Occipital lobe (tissue), 2 donors: Measurements from ENCODE around the gene CCDC157. TPM values are rescaled to one million over a fixed set of nuclear protein-coding genes. Genes with fewer than 3 reads are reported as not detected.
"Not testable (repeated sequence)": the region's sequence is repeated elsewhere in the genome, so short reads cannot be mapped to it uniquely, and the experiment has no call there.

Experiments
- DNase-seq: peaks from one replicate; lab custom pipeline; 2025; lab: John Stamatoyannopoulos, UW
- total RNA-seq: library from RNA; depleted of rRNA; stranded (reverse); fragments of >200 nt; gene quantifications from one replicate; pipeline ENCODE4 v1.2.3, GENCODE V29; 2014

The CCDC157 gene
- total RNA-seq, 1 donor from 2014 or later, result 5.6 TPM

- peak; percentile 58 for DNase-seq
Observed at GRCh38 chr22:30386960-30387827, 30.4 kb downstream of the CCDC157 start, which contains the start of gene RNF215. Gene RNF215, minus strand, starts transcription at chr22:30387411. Its CDS starts 98 bp downstream, at chr22:30387313.

- peak; percentile 48 for DNase-seq
Observed at GRCh38 chr22:30390974-30391691, 34.3 kb downstream of the CCDC157 start.

GRCh38 chr22:30392661-30393321 lies 36.0 kb downstream of the CCDC157 start:
- no peak for DNase-seq

DNA sequence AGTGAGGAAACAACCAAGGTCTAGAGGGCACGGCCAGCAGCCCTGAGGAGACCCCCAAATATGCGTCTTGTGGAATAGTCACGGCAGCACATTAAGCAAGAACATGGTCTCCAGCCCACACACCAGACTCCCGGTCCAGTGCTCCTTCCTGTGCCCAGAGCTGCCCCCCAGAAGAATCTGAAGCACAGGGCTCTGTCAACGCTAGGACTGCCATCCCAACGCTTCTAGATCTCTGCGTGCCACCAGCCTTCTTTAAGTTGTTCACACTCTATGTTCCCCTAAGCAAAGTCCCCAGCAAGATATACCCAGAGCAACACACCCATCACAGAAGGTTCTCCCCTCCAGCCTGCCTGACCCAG lies 36.5 kb downstream of the CCDC157 start:
- no peak for DNase-seq

- no peak for DNase-seq
Observed at GRCh38 chr22:30393885-30394284, 37.1 kb downstream of the CCDC157 start.

DNA sequence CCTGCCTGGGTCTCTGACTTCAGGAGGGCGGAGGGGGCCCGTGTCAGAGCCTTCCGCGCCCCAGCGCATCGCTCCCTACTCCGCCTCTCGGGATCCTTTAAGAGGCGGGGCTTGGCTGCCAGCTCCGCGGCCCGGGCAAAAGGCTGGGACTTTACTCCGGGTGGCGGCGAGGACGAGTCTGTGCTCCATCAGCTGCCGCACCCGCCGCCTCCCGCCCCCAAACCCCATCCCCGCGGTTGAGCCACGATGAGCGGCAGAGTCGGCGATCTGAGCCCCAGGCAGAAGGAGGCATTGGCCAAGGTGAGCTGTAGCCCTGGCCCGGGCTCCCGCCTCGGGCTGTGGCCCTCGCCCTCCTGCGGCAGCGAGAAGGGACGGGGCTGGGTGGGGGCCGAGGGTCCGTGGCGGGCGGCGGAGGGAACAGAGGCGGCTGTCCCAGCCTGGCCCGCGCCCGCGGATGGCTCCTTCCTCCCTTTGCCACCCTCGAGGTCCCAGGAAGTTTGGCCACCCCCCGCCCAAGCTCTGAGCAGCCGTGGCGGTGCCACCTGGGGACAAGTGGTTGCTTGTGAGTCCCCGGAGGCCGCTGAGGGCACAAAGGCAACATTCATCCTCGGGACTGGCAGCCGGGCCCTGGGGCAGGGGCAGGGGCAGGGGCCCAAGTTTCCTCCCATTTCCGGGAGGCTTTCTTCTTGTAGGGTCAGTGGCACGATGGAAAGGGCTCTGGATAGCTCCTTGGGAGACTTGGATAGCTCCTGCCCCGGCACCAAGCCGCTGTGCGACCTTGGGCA lies 40.3 kb downstream of the CCDC157 start, which contains the start of gene SEC14L2:
SEC14L2 (plus strand) TSS at position 148 of the 785 bp plus-strand sequence; CDS start at position 247, 99 bp downstream.
- peak; percentile 75 for DNase-seq

DNA sequence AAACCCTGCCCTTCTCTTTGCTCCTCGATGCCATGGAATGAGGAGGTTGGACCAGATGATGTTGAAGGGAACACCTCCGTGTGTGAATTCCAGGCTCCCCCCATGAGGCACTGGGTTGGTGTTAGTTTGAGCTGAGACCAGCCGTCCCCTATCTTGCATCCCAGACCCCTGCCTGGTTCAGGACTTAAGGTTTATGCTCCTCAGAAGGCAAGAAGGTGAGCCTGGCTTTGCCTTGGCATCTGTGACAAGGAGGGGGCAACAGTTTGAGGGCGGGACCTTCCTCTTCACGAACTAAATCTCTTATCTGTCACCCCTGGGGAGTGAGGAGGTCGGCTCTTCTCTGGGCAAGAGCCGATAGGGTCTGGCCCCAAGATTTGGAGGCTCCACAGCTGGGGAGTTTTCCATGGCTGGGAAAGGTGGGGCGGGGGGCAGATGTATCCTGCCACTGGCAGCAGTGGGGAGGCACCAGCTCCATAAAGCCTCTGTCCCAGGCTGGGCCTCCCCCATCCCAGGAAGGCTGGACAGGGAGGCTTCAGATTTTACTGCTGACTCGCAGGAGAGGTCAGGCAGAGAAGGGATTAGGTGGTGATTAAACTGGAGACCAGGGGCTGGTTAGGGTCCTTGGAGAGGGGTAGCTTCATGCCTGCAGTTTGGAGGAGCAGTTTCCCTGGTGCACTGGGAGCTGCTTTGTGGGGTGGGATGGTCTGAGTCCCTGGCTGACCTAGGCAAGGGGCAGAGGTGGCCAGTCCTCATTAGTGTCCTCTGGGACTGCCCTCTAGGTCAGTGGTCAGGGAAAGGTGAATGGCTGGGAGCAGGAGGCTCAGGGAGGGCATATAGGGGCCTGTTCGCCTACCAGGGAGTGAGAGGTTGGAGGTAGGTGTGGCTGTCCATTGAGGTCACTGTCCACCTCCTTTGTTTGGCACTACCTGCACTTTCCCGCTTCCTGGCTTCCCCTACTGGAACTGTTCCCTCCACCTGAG lies 41.1 kb downstream of the CCDC157 start:
- DNase-seq, result no peak

DNA sequence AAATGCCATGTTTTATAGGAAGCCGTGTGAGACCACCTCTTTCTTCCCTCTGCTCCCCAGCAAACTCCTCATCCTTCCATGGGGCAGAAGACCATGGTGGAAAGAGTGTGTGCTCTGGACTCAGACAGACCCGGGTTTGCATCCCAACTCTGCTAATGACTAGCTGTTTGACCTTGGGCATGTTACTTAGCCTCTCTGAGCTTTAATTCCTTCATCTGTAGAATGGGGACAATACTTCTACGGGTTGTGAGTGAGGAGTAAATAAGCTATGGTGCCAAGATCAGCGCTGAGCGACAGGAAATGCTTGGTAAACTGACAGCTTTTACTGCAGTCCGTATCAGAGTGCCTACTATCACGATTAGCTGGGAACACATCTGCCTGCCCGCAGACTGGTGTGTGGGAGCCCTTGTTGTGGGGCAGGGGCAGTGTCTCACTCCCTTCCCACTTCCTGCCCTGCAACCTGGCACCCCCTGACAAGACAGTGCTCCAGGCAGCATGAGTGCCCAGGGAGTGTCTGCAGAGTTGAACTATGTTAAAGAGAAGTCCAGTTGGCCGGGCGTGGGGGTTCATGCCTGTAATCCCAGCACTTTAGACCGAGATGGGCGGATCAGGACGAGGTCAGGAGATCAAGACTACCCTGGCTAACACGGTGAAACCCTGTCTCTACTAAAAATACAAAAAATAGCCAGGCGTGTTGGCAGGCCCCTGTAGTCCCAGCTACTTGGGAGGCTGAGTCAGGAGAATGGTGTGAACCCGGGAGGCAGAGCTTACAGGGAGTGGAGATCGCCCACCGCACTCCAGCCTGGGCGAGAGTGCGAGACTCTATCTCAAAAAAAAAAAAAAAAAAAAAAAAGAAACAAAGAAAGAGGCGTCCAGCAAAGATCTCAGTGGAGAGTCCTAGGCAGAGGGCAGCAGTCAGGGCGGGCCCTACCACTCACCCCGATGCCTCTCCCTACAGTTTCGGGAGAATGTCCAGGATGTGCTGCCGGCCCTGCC lies 42.2 kb downstream of the CCDC157 start:
- no peak for DNase-seq

GRCh38 chr22:30399718-30400117 lies 42.9 kb downstream of the CCDC157 start:
- DNase-seq, result no peak

DNA sequence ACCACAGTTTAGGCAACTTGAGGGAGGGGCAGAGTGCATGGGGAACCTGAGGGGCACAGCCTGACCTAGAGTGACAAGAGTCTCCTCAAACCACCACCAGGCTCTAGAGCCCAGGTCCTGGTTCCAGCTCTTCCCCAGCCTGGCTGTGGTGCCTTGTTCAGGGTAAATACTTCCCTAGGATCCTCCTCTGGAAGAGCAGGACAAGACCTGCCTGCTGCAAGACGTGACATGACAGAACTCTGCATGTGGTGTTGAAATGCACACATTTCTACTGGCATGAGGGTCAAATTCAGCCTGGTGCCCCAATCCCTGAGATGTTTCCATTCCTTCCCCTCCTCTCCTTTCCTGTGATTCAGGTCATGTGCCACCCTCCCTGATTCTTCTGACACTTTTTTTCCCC lies 43.4 kb downstream of the CCDC157 start:
- DNase-seq, result no peak

DNA sequence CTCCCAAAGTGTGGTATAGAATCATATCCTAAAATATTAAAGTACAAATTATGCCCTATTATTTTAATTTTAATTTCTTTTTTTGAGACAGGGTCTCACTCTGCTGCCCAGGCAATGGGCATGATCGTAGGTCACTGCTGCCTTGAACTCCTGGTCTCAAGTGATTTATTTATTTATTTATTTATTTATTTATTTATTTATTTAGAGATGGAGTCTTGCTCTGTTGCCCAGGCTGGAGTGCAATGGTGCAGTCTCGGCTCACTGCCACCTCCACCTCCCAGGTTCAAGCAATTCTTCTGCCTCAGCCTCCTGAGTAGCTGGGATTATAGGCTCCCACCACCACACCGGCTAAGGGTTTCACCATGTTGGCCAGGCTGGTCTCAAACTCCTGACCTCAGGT lies 44.2 kb downstream of the CCDC157 start:
- not testable (repeated sequence) for DNase-seq

- DNase-seq, result no peak
Observed at GRCh38 chr22:30402028-30402765, 45.4 kb downstream of the CCDC157 start.

GRCh38 chr22:30402766-30403104 lies 45.9 kb downstream of the CCDC157 start:
- not testable (repeated sequence) for DNase-seq

GRCh38 chr22:30404307-30404706 lies 47.5 kb downstream of the CCDC157 start:
- no peak for DNase-seq

GRCh38 chr22:30405731-30406130 lies 48.9 kb downstream of the CCDC157 start:
- no peak for DNase-seq

DNA sequence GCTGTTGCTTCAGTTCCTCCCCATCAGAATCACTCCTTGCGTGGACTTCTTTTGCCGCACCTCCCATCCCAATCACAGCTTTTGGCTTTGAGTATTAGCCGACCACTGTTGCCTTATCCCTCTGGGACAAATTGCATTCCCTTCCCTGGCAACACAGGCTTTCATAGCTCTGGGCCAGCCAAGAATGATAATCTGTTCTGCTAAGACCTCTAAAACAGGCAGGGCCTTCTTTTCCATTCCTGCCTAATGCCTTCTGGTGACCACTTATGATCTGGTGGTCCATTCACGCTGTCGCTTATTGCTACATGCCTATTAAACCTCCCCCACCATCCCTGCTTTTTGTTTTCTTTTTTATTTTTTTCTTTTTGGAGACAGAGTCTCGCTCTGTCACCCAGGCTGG lies 49.6 kb downstream of the CCDC157 start:
- no peak for DNase-seq

GRCh38 chr22:30408388-30409102 lies 51.7 kb downstream of the CCDC157 start:
- no peak for DNase-seq
